ENCODE measurements around the gene RYR1.

The RYR1 gene

DNA sequence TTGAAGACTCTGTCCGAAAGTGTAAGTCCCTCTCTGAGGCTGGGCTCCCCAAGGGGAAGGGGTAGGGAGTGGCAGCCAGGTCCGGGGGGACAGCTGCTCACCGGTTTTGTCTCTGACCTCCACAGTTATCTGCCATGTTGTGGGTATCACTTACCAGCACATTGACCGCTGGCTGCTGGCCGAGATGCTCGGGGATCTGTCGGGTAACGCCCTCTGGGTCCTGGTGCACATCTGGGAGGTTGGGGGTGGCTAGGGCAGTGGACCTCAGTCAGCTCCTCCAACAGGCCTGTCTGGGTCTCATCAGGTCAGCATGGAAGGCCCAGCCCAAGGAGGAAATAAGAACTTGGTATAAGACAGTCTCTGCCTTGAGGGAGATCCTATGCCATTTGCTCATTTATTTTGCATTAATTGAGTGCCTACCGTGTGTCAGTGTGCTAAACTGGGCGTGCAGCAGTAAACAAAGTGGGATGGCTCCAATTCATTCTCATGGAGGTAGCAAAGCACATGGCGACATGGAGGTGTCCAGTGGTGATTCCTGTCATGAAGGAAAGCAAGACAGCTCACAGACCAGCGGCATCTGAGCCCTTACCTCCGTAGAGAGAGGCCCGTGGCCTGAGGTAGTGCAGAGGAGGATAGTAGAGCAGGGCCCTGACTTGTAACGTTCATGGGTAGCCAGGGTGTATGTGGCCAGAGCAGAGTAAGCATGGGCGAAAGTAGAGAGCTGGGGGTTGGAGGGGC, 199.2 kb downstream of the RYR1 start:
- peaks cover 63% of the 10 kb centered on the region for H3K36me3 ChIP-seq
- no peak for TF ChIP-seq CTCF (IDR thresholded peaks at IDR 0.05; ENCODE audit: low read depth, low read length)
- H3K4me3 ChIP-seq (ENCODE audit: low read depth, low read length) = no peak overlapping the region

GRCh38 chr19:38634757-38635482, 201.4 kb downstream of the RYR1 start:
- Histone ChIP-seq H3K36me3 (peaks cover 47% of the 10 kb centered on the region), H3K27me3 (no peaks in the 10 kb centered on the region), H3K4me3 (ENCODE audit: low read depth, low read length) (no peak overlapping the region), H3K4me1 (no peaks in the 10 kb centered on the region), H3K9me3 (no peaks in the 10 kb centered on the region)
- DNase-seq = peak; percentile 78
- peak; percentile 94 for TF ChIP-seq CTCF (IDR thresholded peaks at IDR 0.05; ENCODE audit: low read depth, low read length)

More for the DNA sequence above, 199.2 kb downstream of the RYR1 start:
- no peaks in the 10 kb centered on the region for H3K4me1 ChIP-seq
- H3K9me3 ChIP-seq = no peaks in the 10 kb centered on the region
- no peak for DNase-seq
- H3K27me3 ChIP-seq = no peaks in the 10 kb centered on the region

DNA sequence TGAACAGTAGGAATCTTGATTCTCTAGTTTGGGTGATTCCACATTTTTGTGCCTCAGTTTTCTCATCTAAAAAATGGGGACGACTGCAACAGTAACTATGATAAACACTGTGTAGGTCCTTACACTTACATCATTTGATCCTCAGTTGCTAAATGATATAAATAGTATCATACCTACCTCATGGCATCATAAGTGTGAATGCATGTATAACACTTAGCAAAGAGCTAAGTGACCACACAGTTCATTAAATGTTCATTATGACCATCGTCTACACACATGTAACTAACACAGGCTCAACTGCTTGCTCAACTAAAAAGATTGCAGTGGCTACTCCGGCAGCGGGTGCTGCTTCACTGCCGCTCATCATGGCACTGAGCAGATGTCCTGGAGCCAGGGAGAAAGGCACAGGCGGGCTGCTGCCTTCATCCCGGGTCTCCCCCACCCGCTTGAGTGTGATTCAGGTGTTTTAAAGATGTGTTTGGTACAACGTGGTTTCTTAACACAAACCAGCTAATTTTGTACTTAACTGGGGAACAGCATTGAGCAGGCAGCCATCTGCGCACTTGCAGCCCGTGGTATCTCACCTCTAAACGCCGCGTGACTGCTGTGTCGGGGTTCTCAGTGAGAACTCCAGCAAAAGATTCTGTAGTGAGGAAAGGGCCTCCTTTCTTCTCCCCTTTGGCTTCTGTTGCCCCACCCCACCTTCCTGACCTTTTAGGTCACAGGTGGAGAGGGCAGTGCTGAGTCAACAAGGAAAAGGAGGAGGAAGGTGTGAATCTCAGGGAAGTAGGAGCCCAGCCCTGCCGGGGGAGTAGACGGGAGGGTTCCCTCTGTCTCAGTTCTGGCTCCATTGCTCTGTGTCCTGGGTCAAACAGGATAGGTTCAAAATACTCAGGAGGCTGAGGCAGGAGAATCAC, 202.2 kb downstream of the RYR1 start:
- no peak for DNase-seq
- TF ChIP-seq CTCF (IDR thresholded peaks at IDR 0.05; ENCODE audit: low read depth, low read length) = no peak
- peaks cover 43% of the 10 kb centered on the region for H3K36me3 ChIP-seq
- no peaks in the 10 kb centered on the region for H3K4me1 ChIP-seq
- H3K27me3 ChIP-seq = no peaks in the 10 kb centered on the region
- no peak overlapping the region for H3K4me3 ChIP-seq (ENCODE audit: low read depth, low read length)
- H3K9me3 ChIP-seq = no peaks in the 10 kb centered on the region
